Measurements from ENCODE around the gene ABCG8.
"Not testable (repeated sequence)": the region's sequence is repeated elsewhere in the genome, so short reads cannot be mapped to it uniquely, and the experiment has no call there.

ABCG8 gene

GRCh38 chr2:43906448-43907109, 67.8 kb downstream of the ABCG8 start:
- no peak for TF ChIP-seq CTCF (IDR thresholded peaks at IDR 0.05; ENCODE audit: low read depth, low read length)
- H3K4me3 ChIP-seq (ENCODE audit: low read depth, low read length): no peak overlapping the region

- H3K4me3 ChIP-seq (ENCODE audit: low read depth, low read length): not testable (repeated sequence)
These were observed 72.5 kb downstream of the ABCG8 start for GRCh38 chr2:43911136-43911790.

GRCh38 chr2:43924463-43924862, 85.7 kb downstream of the ABCG8 start:
- no peak for TF ChIP-seq CTCF (IDR thresholded peaks at IDR 0.05; ENCODE audit: low read depth, low read length)
- no peak overlapping the region for H3K4me3 ChIP-seq (ENCODE audit: low read depth, low read length)

GRCh38 chr2:43925431-43925830, 86.7 kb downstream of the ABCG8 start:
- no peak for TF ChIP-seq CTCF (IDR thresholded peaks at IDR 0.05; ENCODE audit: low read depth, low read length)
- no peak overlapping the region for H3K4me3 ChIP-seq (ENCODE audit: low read depth, low read length)

- no peak for TF ChIP-seq CTCF (IDR thresholded peaks at IDR 0.05; ENCODE audit: low read depth, low read length)
- H3K4me3 ChIP-seq (ENCODE audit: low read depth, low read length): no peak overlapping the region
These were observed 88.7 kb downstream of the ABCG8 start for GRCh38 chr2:43927442-43927841.

GRCh38 chr2:43931293-43931692, 92.5 kb downstream of the ABCG8 start:
- TF ChIP-seq CTCF (IDR thresholded peaks at IDR 0.05; ENCODE audit: low read depth, low read length): no peak

More at GRCh38 chr2:43931293-43931692, 92.5 kb downstream of the ABCG8 start:
- no peak overlapping the region for H3K4me3 ChIP-seq (ENCODE audit: low read depth, low read length)
